C4-2B (cell line): ENCODE data around the gene E4F1.

Experiments
- CTCF ChIP-seq: fragments of 450-650 bp; conservative IDR thresholded peaks from 2 replicates; pipeline ENCODE4 v1.5.1; 2017; ENCODE audit warnings: mild to moderate bottlenecking
- ZFX ChIP-seq: fragments of 450-650 bp; IDR thresholded peaks from 2 replicates; pipeline ENCODE4 v1.6.1; 2017

GRCh38 chr16:2184346-2184745 lies 39.0 kb upstream of the E4F1 start:
- TF ChIP-seq CTCF (no peak), ZFX (no peak)
